ENCODE measurements around the gene ZBTB43. TPM values are rescaled to one million over a fixed set of nuclear protein-coding genes. Genes with fewer than 3 reads are reported as not detected.

Gene ZBTB43
- total and polyA plus RNA-seq, 2 of the 4 experiments (the other 2 are of a cell fraction) = 4.5 to 15.1 TPM

DNA sequence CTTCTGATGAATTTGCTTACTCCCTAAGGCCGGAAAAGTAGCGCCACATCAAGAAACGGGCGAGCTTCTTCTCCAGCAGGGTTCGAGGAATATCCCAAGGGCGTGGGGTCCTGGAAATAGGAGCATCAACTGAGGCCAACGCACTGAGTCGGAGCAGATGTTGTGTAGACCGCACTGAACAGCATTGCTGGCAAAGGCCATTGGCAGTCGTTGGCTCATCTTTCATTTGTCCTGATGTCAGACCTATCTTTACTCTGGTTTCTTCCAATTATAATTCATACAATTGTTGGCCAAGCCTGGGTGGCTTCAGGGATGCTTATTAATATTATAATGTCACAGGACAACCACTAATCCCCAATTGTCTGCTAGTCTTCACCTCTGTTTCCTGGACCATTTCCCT lies 82.1 kb downstream of the ZBTB43 start:
- in situ Hi-C loops (cut with MboI; ENCODE audit: low sequenced_read_pairs) = no loop called here
- intact Hi-C loops (cut with micrococcal nuclease) = no loop called here
- 93% methylated on average over 9 of the region's 10 CpGs; no CpG with 5 or more reads in 1 of the 2 experiments for WGBS, 2 experiments (ENCODE audit: extremely low coverage in 2 of 2, insufficient read length in 1 of 2)
- no peak overlapping the region for H3K23ac ChIP-seq (ENCODE audit: low read depth, low read length)
- no peaks in the 10 kb centered on the region for H3K27me3 ChIP-seq (ENCODE audit: control insufficient read depth, insufficient read depth, low read length)
- POLR2A ChIA-PET (ENCODE audit: unreplicated experiment) = no interaction called here
- H3K14ac ChIP-seq (replicated peaks; ENCODE audit: low read depth, low read length) = no peak overlapping the region
- no peak overlapping the region for H3K27ac ChIP-seq (ENCODE audit: insufficient read depth, low read length)
- H3K4me1 ChIP-seq (ENCODE audit: control insufficient read depth, insufficient read depth, low read length) = peaks cover 3% of the 10 kb centered on the region
- H3K4ac ChIP-seq (ENCODE audit: low read depth, low read length) = no peak overlapping the region
- no peak overlapping the region for H2BK20ac ChIP-seq (ENCODE audit: low read depth, low read length)
- no peaks in the 10 kb centered on the region for H3K9me3 ChIP-seq (ENCODE audit: control insufficient read depth, insufficient read depth, low read length)
- no peak overlapping the region for H2BK120ac ChIP-seq (ENCODE audit: low read depth, low read length)
- no peak overlapping the region for H4K8ac ChIP-seq (ENCODE audit: low read depth in 2 of 2, low read length in 2 of 2)
- CTCF ChIA-PET = interaction anchor here (0.6 kb wide), 1 partner anchor 17 kb away, joined by 3 read pairs; no protein-coding TSS in a partner anchor
- H2BK5ac ChIP-seq (ENCODE audit: low read depth, low read length, poor library complexity, severe bottlenecking) = no peak overlapping the region
- dilution Hi-C loops (cut with HindIII; ENCODE audit: low sequenced_read_pairs, unreplicated experiment) = no loop called here
- peaks cover 28% of the 10 kb centered on the region for H4K20me1 ChIP-seq (ENCODE audit: insufficient read depth, low read length)
- no peak overlapping the region for H3K9ac ChIP-seq (ENCODE audit: low read depth, low read length)
- ATAC-seq (ENCODE audit: low read depth) = no peak
- no peak overlapping the region for H2AFZ ChIP-seq (replicated peaks; ENCODE audit: low read length, poor library complexity)
- H2AK5ac ChIP-seq (ENCODE audit: low read depth, low read length) = no peak overlapping the region
- H3K56ac ChIP-seq (ENCODE audit: extremely low read depth, insufficient read depth, low read length) = no peak overlapping the region
- H2AK9ac ChIP-seq (replicated peaks; ENCODE audit: low read depth, low read length, poor library complexity) = no peak overlapping the region
- H4K91ac ChIP-seq (ENCODE audit: insufficient read depth, low read depth, low read length) = no peak overlapping the region
- DNase-seq = no peak
- H3K36me3 ChIP-seq (ENCODE audit: control insufficient read depth, insufficient read depth, low read length) = peaks cover 11% of the 10 kb centered on the region; the same call in 1 of the 2 replicates
- H3K79me1 ChIP-seq (ENCODE audit: low read depth in 1 of 2, low read length in 2 of 2) = peaks cover 13 to 33% of the 10 kb centered on the region in 2 experiments
- H2BK15ac ChIP-seq (ENCODE audit: low read depth, low read length) = no peak overlapping the region
- no TSS peak for BruUV-seq (replicated peaks)
- TF ChIP-seq MAZ (IDR thresholded peaks at IDR 0.05; ENCODE audit: borderline replicate concordance, low read depth, low read length) (no peak), POLR2A (IDR thresholded peaks at IDR 0.05; ENCODE audit: low read depth, low read length) (no peak), CHD1 (IDR thresholded peaks at IDR 0.05; ENCODE audit: low read depth, low read length) (no peak), RCOR1 (IDR thresholded peaks at IDR 0.05; ENCODE audit: insufficient replicate concordance, low read length) (no peak), MAFK (IDR thresholded peaks at IDR 0.05; ENCODE audit: low read depth, low read length) (no peak), FOS (IDR thresholded peaks at IDR 0.05; ENCODE audit: low read depth, low read length) (no peak), RAD21 (IDR thresholded peaks at IDR 0.05; ENCODE audit: low read length) (no peak), BHLHE40 (IDR thresholded peaks at IDR 0.05; ENCODE audit: low read depth, low read length) (no peak), SMC3 (IDR thresholded peaks at IDR 0.05; ENCODE audit: low read depth, low read length) (no peak), NFE2L2 (IDR thresholded peaks at IDR 0.05; ENCODE audit: low read depth, low read length) (no peak), CEBPB (IDR thresholded peaks at IDR 0.05; ENCODE audit: low read depth, low read length) (no peak), MXI1 (IDR thresholded peaks at IDR 0.05; ENCODE audit: borderline replicate concordance, low read depth, low read length) (no peak), RFX5 (IDR thresholded peaks at IDR 0.05; ENCODE audit: low read depth, low read length) (no peak)
- TF ChIP-seq, protein P1, sequence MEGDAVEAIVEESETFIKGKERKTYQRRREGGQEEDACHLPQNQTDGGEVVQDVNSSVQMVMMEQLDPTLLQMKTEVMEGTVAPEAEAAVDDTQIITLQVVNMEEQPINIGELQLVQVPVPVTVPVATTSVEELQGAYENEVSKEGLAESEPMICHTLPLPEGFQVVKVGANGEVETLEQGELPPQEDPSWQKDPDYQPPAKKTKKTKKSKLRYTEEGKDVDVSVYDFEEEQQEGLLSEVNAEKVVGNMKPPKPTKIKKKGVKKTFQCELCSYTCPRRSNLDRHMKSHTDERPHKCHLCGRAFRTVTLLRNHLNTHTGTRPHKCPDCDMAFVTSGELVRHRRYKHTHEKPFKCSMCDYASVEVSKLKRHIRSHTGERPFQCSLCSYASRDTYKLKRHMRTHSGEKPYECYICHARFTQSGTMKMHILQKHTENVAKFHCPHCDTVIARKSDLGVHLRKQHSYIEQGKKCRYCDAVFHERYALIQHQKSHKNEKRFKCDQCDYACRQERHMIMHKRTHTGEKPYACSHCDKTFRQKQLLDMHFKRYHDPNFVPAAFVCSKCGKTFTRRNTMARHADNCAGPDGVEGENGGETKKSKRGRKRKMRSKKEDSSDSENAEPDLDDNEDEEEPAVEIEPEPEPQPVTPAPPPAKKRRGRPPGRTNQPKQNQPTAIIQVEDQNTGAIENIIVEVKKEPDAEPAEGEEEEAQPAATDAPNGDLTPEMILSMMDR (conservative IDR thresholded peaks at IDR 0.05; ENCODE audit: low read depth, low read length) = no peak
- TF ChIP-seq, protein P2, sequence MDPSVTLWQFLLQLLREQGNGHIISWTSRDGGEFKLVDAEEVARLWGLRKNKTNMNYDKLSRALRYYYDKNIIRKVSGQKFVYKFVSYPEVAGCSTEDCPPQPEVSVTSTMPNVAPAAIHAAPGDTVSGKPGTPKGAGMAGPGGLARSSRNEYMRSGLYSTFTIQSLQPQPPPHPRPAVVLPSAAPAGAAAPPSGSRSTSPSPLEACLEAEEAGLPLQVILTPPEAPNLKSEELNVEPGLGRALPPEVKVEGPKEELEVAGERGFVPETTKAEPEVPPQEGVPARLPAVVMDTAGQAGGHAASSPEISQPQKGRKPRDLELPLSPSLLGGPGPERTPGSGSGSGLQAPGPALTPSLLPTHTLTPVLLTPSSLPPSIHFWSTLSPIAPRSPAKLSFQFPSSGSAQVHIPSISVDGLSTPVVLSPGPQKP (IDR thresholded peaks at IDR 0.05; ENCODE audit: borderline replicate concordance, low read depth, low read length) = no peak
- TF ChIP-seq, protein P3, sequence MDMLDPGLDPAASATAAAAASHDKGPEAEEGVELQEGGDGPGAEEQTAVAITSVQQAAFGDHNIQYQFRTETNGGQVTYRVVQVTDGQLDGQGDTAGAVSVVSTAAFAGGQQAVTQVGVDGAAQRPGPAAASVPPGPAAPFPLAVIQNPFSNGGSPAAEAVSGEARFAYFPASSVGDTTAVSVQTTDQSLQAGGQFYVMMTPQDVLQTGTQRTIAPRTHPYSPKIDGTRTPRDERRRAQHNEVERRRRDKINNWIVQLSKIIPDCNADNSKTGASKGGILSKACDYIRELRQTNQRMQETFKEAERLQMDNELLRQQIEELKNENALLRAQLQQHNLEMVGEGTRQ (IDR thresholded peaks at IDR 0.05; ENCODE audit: low read depth, low read length) = no peak
- no peak overlapping the region for H4K5ac ChIP-seq (ENCODE audit: low read depth, low read length)
- no peak overlapping the region for H3K4me2 ChIP-seq (ENCODE audit: low read depth, low read length)
- no peak overlapping the region for H3K18ac ChIP-seq (ENCODE audit: low read depth, low read length)
- no peak overlapping the region for H3K4me3 ChIP-seq (ENCODE audit: insufficient read depth, low read depth, low read length)
- peaks cover 7% of the 10 kb centered on the region for H3K9me1 ChIP-seq (ENCODE audit: insufficient read depth, low read length)

Data from IMR-90 (cell line).